HepG2 (cell line): ENCODE data around the gene SERPINA9. TPM values are rescaled to one million over a fixed set of nuclear protein-coding genes. Genes with fewer than 3 reads are reported as not detected.

Source experiments
- CBX5 ChIP-seq: sonication (generic); formaldehyde crosslinking; IDR thresholded peaks from 2 replicates; pipeline ENCODE4 v1.4.0; 2020; ENCODE audit warnings: missing genetic modification reagents, borderline replicate concordance
- GTF2F1 ChIP-seq: fragments of 150-350 bp; IDR thresholded peaks from 2 replicates; pipeline ENCODE4 v1.6.1; 2014; ENCODE audit warnings: low read length
- NCOA1 ChIP-seq: sonication (generic); formaldehyde crosslinking; IDR thresholded peaks from 2 replicates; pipeline ENCODE4 v1.9.0; 2021; ENCODE audit warnings: missing genetic modification reagents
- NCOA5 ChIP-seq: sonication (generic); formaldehyde crosslinking; IDR thresholded peaks from 2 replicates; pipeline ENCODE4 v1.4.0; 2020; ENCODE audit warnings: missing genetic modification reagents
- NCOR1 ChIP-seq: fragments of 200-600 bp; sonication (generic); IDR thresholded peaks from 2 replicates; pipeline ENCODE4 v1.7.0; 2017; ENCODE audit warnings: antibody characterized with exemption, low read length, borderline replicate concordance
- NFIB ChIP-seq: sonication (generic); formaldehyde crosslinking; IDR thresholded peaks from 2 replicates; pipeline ENCODE4 v1.9.0; 2021; ENCODE audit warnings: missing genetic modification reagents, mild to moderate bottlenecking, borderline replicate concordance
- NKX3-1 ChIP-seq: sonication (generic); formaldehyde crosslinking; IDR thresholded peaks from 2 replicates; pipeline ENCODE4 v1.5.0; 2020; ENCODE audit warnings: missing genetic modification reagents
- PITX1 ChIP-seq: sonication (generic); formaldehyde crosslinking; IDR thresholded peaks from 2 replicates; pipeline ENCODE4 v1.5.1; 2020; ENCODE audit warnings: mild to moderate bottlenecking, missing genetic modification reagents
- RFXAP ChIP-seq: sonication (generic); formaldehyde crosslinking; IDR thresholded peaks from 2 replicates; pipeline ENCODE4 v1.4.0; 2020; ENCODE audit warnings: missing genetic modification reagents, borderline replicate concordance
- ZBTB3 ChIP-seq: sonication (generic); formaldehyde crosslinking; IDR thresholded peaks from 2 replicates; pipeline ENCODE4 v1.4.0; 2020; ENCODE audit warnings: low read depth, mild to moderate bottlenecking, moderate library complexity, missing genetic modification reagents, borderline replicate concordance
- ZNF367 ChIP-seq: sonication (generic); formaldehyde crosslinking; IDR thresholded peaks from 2 replicates; pipeline ENCODE4 v1.4.0; 2020; ENCODE audit warnings: missing genetic modification reagents, borderline replicate concordance
- ZNF546 ChIP-seq: sonication (generic); formaldehyde crosslinking; conservative IDR thresholded peaks from 2 replicates; pipeline ENCODE4 v1.8.1; 2023; ENCODE audit warnings: mild to moderate bottlenecking, missing genetic modification reagents
- ZNF883 ChIP-seq: sonication (generic); formaldehyde crosslinking; IDR thresholded peaks from 2 replicates; pipeline ENCODE4 v1.5.1; 2020; ENCODE audit warnings: mild to moderate bottlenecking, missing genetic modification reagents; ENCODE audit errors: not compliant biosample characterization
- polyA plus RNA-seq, 8 experiments: library from polyadenylated mRNA; depleted of rRNA in 3 of 8; stranded (reverse) in 7 of 8; unstranded in 1 of 8; fragments of >200 nt; fragmentation: Illumina TruSeq in 4 of 8; extraction: Trizol in 4 of 8; gene quantifications; 2 replicates each; pipeline versions ENCODE4 v1.2.1 to v1.2.3, GENCODE V29; 2011 to 2016; ENCODE audit warnings: low read depth in 4 of 8, missing spikeins in 1 of 8, mixed read lengths in 1 of 8; ENCODE audit not compliant: insufficient read depth in 1 of 8
- total RNA-seq, 5 experiments: library from RNA; depleted of rRNA; stranded (reverse); fragments of >200 nt; fragmentation: Illumina TruSeq; extraction: Trizol; gene quantifications; 2 replicates each; pipeline ENCODE4 v1.2.3, GENCODE V29; 2016; ENCODE audit warnings: low read depth in 1 of 5
- TF ChIP-seq, protein P1 (sequence below): sonication (generic); formaldehyde crosslinking; IDR thresholded peaks from 2 replicates; pipeline ENCODE4 v1.5.0; 2020; ENCODE audit warnings: missing genetic modification reagents
- TF ChIP-seq, protein P2 (sequence below): sonication (generic); formaldehyde crosslinking; IDR thresholded peaks from 2 replicates; pipeline ENCODE4 v1.4.0; 2020; ENCODE audit warnings: low read depth, mild to moderate bottlenecking, missing genetic modification reagents
- TF ChIP-seq, protein P3 (sequence below): sonication (generic); formaldehyde crosslinking; IDR thresholded peaks from 2 replicates; pipeline ENCODE4 v1.5.0; 2020; ENCODE audit warnings: mild to moderate bottlenecking, missing genetic modification reagents
- TF ChIP-seq, protein P4 (sequence below): sonication (generic); formaldehyde crosslinking; IDR thresholded peaks from 2 replicates; pipeline ENCODE4 v1.4.0; 2020; ENCODE audit warnings: missing genetic modification reagents
- TF ChIP-seq, protein P5 (sequence below): conservative IDR thresholded peaks from 2 replicates; pipeline ENCODE4 v1.6.1; 2018; ENCODE audit warnings: missing genetic modification reagents
- TF ChIP-seq, protein P6 (sequence below): sonication (generic); formaldehyde crosslinking; IDR thresholded peaks from 2 replicates; pipeline ENCODE4 v1.4.0; 2020; ENCODE audit warnings: missing genetic modification reagents

Gene SERPINA9
- total and polyA plus RNA-seq, 2 of the 13 experiments (the other 11 are each of a cell fraction or from before 2014, with no cell fraction given), result 0.21 TPM; not detected in 1

DNA sequence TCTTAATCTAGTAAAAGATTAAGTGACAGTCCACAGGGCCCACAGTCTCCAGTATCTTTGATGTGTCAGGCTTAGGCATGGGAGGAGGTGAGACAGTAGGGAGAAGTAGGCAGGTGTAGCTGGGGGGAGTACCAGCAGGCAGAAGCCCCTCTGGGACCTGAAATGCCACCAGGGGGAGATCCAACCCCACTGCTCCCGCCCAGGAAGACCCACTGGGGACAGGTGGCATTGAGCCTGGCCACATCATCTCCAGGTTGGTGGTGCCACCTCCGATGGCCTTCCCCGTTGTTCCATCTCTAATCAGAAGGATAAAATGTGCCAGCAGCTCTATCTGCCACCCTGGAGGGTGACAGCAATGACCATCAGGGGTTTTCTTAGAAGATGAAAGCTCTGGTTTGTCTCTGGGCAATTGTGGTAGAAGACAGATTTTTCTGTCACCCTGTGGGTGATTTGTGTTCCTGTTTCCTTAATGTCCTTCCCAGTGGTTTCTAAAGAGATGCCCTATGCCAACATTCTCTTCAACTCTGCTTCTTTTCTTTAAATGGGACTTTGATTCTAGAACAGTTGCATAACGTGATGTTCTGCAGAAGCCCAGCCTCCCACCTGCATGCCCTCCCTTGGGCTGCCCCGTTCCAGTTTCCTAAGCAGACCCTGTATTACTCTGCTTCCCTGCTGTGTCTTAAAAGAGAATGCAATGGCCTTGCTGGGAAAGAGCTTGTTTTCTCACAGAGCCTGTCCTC lies 45.5 kb upstream of the SERPINA9 start (continued):
- TF ChIP-seq, protein P1, sequence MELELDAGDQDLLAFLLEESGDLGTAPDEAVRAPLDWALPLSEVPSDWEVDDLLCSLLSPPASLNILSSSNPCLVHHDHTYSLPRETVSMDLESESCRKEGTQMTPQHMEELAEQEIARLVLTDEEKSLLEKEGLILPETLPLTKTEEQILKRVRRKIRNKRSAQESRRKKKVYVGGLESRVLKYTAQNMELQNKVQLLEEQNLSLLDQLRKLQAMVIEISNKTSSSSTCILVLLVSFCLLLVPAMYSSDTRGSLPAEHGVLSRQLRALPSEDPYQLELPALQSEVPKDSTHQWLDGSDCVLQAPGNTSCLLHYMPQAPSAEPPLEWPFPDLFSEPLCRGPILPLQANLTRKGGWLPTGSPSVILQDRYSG (CRISPR knock-in tag), result no peak
- TF ChIP-seq, protein P2, sequence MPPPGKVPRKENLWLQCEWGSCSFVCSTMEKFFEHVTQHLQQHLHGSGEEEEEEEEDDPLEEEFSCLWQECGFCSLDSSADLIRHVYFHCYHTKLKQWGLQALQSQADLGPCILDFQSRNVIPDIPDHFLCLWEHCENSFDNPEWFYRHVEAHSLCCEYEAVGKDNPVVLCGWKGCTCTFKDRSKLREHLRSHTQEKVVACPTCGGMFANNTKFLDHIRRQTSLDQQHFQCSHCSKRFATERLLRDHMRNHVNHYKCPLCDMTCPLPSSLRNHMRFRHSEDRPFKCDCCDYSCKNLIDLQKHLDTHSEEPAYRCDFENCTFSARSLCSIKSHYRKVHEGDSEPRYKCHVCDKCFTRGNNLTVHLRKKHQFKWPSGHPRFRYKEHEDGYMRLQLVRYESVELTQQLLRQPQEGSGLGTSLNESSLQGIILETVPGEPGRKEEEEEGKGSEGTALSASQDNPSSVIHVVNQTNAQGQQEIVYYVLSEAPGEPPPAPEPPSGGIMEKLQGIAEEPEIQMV (CRISPR knock-in tag), result no peak
- TF ChIP-seq ZNF546 (CRISPR knock-in tag), result 0 out of 2 replicates have a peak, but pooled peaks have one; percentile 46
- TF ChIP-seq, protein P3, sequence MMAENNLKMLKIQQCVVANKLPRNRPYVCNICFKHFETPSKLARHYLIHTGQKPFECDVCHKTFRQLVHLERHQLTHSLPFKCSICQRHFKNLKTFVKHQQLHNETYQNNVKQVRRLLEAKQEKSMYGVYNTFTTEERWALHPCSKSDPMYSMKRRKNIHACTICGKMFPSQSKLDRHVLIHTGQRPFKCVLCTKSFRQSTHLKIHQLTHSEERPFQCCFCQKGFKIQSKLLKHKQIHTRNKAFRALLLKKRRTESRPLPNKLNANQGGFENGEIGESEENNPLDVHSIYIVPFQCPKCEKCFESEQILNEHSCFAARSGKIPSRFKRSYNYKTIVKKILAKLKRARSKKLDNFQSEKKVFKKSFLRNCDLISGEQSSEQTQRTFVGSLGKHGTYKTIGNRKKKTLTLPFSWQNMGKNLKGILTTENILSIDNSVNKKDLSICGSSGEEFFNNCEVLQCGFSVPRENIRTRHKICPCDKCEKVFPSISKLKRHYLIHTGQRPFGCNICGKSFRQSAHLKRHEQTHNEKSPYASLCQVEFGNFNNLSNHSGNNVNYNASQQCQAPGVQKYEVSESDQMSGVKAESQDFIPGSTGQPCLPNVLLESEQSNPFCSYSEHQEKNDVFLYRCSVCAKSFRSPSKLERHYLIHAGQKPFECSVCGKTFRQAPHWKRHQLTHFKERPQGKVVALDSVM (CRISPR knock-in tag), result no peak
- no peak for TF ChIP-seq CBX5
- no peak for TF ChIP-seq ZNF367 (CRISPR knock-in tag)
- no peak for TF ChIP-seq GTF2F1
- no peak for TF ChIP-seq PITX1 (CRISPR knock-in tag)
- TF ChIP-seq NCOA1 (CRISPR knock-in tag), result 0 out of 2 replicates have a peak, but pooled peaks have one; percentile 4
- no peak for TF ChIP-seq NCOA5 (CRISPR knock-in tag)
- TF ChIP-seq, protein P4, sequence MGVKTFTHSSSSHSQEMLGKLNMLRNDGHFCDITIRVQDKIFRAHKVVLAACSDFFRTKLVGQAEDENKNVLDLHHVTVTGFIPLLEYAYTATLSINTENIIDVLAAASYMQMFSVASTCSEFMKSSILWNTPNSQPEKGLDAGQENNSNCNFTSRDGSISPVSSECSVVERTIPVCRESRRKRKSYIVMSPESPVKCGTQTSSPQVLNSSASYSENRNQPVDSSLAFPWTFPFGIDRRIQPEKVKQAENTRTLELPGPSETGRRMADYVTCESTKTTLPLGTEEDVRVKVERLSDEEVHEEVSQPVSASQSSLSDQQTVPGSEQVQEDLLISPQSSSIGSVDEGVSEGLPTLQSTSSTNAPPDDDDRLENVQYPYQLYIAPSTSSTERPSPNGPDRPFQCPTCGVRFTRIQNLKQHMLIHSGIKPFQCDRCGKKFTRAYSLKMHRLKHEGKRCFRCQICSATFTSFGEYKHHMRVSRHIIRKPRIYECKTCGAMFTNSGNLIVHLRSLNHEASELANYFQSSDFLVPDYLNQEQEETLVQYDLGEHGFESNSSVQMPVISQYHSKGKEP (CRISPR knock-in tag), result no peak
- TF ChIP-seq, protein P5, sequence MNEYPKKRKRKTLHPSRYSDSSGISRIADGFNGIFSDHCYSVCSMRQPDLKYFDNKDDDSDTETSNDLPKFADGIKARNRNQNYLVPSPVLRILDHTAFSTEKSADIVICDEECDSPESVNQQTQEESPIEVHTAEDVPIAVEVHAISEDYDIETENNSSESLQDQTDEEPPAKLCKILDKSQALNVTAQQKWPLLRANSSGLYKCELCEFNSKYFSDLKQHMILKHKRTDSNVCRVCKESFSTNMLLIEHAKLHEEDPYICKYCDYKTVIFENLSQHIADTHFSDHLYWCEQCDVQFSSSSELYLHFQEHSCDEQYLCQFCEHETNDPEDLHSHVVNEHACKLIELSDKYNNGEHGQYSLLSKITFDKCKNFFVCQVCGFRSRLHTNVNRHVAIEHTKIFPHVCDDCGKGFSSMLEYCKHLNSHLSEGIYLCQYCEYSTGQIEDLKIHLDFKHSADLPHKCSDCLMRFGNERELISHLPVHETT, result no peak
- no peak for TF ChIP-seq ZNF883 (CRISPR knock-in tag)
- TF ChIP-seq NFIB (CRISPR knock-in tag), result no peak
- TF ChIP-seq, protein P6, sequence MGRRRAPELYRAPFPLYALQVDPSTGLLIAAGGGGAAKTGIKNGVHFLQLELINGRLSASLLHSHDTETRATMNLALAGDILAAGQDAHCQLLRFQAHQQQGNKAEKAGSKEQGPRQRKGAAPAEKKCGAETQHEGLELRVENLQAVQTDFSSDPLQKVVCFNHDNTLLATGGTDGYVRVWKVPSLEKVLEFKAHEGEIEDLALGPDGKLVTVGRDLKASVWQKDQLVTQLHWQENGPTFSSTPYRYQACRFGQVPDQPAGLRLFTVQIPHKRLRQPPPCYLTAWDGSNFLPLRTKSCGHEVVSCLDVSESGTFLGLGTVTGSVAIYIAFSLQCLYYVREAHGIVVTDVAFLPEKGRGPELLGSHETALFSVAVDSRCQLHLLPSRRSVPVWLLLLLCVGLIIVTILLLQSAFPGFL (CRISPR knock-in tag), result no peak
- no peak for TF ChIP-seq NCOR1
- TF ChIP-seq ZBTB3 (CRISPR knock-in tag), result no peak
- TF ChIP-seq RFXAP (CRISPR knock-in tag), result 0 out of 2 replicates have a peak, but pooled peaks have one; percentile 10
- TF ChIP-seq NKX3-1 (CRISPR knock-in tag), result no peak
